NOMO-1 (cell line): ENCODE results near the gene LARGE1.

Experiments
- DNase-seq, 2 experiments: peaks; one replicate each; lab custom pipeline; 2025; ENCODE audit not compliant: unreplicated experiment in 2 of 2; lab: John Stamatoyannopoulos, UW

The LARGE1 gene

GRCh38 chr22:33606504-33606903, 313.8 kb downstream of the LARGE1 start:
- no peak for DNase-seq

- DNase-seq, result no peak
Measured at GRCh38 chr22:33605666-33606065, 314.6 kb downstream of the LARGE1 start.

GRCh38 chr22:33605221-33605620, 315.1 kb downstream of the LARGE1 start:
- DNase-seq, result no peak

- DNase-seq, result no peak
Measured at GRCh38 chr22:33601062-33601461, 319.2 kb downstream of the LARGE1 start.

GRCh38 chr22:33600595-33600994, 319.7 kb downstream of the LARGE1 start:
- DNase-seq, result no peak

DNA sequence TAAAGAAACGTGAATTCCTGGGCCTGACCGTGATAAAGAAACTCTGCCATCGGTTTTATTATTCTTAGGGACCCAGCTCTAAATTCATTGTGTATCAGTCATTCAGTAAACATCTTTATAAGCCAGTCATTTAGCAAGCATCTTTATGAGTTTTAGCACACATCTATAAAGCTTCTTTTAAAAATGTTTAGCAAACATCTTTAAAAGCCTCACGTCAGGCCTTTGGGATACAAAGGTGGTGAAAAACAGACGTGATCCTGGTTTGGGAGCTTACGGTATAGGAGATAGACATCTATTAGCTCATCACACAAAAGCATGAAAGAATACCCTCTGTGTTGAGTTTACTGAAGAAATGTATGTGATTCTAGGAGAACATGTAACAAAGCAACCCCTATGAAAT, 320.2 kb downstream of the LARGE1 start:
- DNase-seq, result no peak

GRCh38 chr22:33599596-33599995, 320.7 kb downstream of the LARGE1 start:
- DNase-seq, result no peak

DNA sequence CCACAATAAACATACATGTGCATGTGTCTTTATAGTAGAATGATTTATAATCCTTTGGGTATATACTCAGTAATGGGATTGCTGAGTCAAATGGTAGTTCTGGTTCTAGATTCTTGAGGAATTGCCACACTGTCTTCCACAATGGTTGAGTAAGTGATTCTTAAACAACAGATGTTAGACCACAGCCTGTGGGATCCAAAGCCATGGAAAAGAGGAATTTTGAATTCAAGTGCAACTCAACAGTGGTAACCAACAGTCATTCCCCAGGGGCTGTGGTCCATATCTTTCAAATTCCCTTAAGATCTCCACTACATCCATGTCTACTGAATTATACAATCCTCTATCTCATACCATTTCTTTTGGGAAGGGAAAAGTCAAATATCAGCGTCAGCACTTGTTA, 321.5 kb downstream of the LARGE1 start:
- DNase-seq, result no peak

DNA sequence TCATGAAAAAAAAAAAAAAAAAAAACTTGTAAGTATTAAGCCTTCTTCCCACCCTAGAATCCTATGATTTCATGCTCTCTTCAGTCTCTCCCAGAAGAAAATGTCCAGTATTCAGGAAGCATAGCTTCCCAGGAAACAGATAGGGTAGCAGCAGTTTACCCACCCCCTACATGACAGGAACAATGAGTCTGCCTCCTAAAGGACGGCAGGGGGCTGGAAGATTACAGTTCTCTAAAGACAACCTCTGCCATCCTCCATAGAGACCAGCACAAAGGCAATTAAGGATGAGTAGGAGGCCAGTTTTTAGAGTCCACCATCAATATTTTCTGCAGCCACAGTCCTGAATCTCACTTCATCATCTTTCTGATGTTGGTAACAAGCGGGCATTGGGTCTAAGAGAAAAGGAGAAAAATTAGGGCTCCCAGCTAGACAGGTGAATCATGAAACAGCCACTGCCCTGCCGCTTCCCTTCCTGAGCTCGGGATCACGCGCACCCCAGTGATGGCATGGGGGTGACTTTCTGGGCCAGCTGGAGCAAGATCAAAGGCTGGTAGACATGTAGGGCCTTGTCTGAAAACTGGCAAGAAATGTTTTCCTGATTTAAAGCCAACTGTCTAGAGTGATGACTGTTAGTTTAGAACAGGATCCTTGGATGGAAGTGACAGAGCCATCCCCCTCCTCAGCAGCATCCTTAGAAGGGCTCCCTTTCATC, 322.8 kb downstream of the LARGE1 start:
- DNase-seq, result no peak

DNA sequence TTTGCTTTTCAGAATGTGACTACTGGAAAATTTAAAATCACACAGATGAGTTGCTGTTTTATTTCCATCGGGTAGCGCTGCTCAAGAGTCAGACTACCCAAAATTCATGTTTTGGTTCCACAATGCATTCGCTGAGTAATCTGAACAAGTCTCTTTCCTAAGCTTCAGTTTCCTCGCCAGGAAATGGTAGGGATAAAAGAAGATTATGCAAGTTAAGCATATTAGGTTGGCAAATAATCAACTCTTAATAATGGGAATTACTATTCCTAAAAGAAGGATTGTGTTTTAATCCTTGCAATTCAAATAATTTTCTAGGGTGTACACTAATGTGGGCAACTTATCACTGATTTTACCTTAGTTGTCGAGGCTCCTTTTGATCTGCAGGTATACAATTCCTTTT, 326.5 kb downstream of the LARGE1 start:
- no peak for DNase-seq

GRCh38 chr22:33591946-33592345, 328.3 kb downstream of the LARGE1 start:
- no peak for DNase-seq

DNA sequence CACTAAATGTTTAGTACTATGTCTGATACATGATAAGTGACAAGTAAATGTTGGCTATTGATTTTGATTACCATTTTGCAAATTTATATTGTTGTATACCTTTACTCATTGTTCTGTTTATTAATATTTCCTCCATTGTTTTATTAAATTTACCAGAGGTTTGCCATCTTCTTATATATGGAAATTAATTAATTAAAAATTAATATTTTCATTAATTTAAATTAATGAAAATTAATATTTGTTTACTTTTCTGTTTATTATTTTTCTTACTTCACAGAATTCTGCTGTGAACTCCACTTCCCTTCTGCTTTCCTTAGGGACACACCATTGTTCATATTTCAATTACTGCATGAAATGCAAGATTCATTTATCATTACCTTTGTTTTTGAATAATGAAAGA, 331.0 kb downstream of the LARGE1 start:
- no peak for DNase-seq

GRCh38 chr22:33588860-33589259, 331.4 kb downstream of the LARGE1 start:
- no peak for DNase-seq

DNA sequence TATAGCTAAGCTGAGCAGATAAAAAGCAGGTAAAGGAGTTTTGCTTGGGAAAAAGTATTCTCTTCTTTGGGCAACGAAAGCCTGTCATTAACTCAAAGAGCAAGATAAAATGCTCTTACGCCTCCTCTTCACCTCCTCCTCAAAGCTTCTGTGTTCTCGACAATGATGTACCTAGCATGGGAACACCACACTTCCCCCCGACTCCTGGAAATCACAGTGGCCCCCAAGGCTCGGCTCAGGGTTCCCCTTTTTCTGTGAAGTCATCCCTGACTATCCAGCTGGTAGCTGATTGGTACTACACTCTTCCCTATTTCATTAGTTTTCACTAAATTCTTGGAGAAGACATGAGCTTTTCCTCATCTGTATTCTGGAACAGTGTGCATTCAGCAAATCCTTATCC, 336.1 kb downstream of the LARGE1 start:
- DNase-seq, result no peak

- DNase-seq, result no peak
Measured at GRCh38 chr22:33582822-33583400, 337.4 kb downstream of the LARGE1 start.

GRCh38 chr22:33580310-33580709, 340.0 kb downstream of the LARGE1 start:
- no peak for DNase-seq

DNA sequence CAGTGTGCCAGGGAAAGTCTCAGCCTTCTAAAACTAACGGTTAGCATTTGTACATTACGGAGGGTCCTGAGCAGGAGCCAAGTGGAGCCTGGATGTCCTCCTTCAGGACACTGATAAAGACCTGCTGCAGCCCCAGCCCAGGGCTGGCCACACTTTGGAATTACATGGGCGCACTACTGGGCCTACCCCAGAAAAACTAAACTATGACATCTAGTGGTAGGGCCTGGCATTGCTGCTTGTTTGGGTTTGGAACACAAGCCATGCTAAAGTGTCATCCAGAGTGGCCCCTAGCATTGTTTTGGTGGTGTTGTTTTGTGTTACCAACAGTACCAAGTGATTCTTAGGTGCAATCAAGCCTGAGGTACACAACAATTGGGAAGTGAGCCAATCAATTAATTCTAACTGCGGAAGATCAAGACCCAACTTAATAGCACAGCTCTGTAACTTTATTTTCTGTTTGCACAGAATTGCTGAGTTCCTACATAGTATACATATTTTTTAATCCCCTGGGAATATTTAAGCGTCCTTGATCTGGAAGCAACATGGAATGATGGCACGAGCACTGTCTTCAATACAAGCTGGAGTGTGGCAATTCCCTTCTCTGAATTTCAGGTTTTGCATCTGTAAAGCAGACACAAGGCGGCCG, 340.7 kb downstream of the LARGE1 start:
- DNase-seq, result peak; percentile 1 to 8

DNA sequence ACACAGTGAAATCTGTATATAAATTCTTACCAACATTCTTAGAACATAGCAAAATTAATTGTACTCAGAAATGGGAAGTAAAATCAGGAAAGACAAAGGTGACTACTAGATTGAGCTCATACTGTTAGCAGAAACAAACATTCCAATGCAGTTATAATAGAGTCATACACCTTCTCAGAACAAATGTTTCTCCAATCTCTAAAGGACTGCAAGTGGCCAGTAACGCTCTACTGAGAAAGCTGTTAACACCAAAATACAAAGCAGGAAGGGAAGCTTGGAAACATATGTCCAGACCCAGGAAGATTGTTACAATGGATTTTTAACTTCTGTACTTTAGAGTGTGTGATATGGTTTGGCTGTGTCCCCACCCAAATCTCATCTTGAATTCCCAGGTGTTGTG, 341.5 kb downstream of the LARGE1 start:
- no peak for DNase-seq

DNA sequence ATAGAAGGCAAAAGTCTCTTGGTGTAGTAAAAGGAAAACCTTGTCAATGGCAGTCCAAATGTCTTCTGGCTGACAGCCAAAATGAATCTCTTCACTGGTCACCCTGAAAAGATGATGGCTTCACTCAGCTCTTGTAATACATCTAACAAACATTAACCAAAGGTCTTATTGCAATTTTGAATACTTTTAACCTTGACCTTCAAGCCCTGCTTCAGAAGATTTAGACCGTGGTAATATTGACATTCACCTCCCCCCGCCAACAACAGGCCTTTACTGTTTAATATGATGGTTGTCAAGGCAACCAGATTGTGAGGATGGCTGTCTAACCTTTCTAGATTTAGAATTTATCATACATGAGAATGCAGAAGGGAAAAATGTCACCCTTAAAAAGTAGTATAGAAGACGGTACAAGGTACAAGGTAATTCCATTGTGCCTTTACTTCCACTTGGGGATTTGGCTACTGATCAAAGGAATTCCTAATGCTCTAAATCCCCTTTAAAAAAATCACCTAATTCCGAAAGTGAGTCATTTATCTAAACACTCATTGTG, 342.3 kb downstream of the LARGE1 start:
- DNase-seq, result no peak

DNA sequence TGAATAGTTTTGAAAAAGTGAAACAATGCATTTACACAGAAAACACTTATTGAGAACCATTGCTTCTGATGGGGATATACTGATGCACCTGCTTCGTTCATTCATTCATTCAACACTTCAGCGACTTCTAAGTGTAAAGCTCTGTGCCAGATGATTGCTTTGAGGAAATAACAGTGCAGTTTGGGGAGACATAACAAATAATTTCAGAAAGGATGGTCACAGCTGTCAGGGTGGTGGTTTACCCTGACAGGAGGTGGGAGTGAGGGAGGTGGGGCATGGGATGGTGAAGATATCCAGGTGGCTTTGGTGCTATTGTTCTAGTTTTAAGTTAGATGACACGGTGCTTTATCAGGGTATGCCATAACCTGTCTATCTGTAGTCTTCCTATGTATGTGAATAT, 344.1 kb downstream of the LARGE1 start:
- DNase-seq, result no peak

GRCh38 chr22:33575771-33576170, 344.5 kb downstream of the LARGE1 start:
- no peak for DNase-seq

GRCh38 chr22:33575041-33575440, 345.2 kb downstream of the LARGE1 start:
- no peak for DNase-seq
